ENCODE data around the gene TMX2.
A peak's percentile ranks its signal among the peaks of the same experiment; 100 is the strongest.

Gene TMX2

GRCh38 chr11:57712256-57713150 lies at the start of gene TMX2:
Gene TMX2 (plus strand): TSS chr11:57712593. CDS start chr11:57712619, 26 bp downstream.
- peak within 1 kb of the TSS; percentile 99 for H3K4me3 ChIP-seq (replicated peaks; ENCODE audit: low read depth, low read length)
- peak; percentile 92 for DNase-seq (ENCODE audit: extremely low read depth, insufficient read length)
- H3K27me3 ChIP-seq (replicated peaks; ENCODE audit: control insufficient read depth, insufficient read depth, low read length) = no peaks in the 10 kb centered on the region
- H3K36me3 ChIP-seq (ENCODE audit: control insufficient read depth, insufficient read depth, low read length) = no peaks in the 10 kb centered on the region
- TF ChIP-seq, protein P1, sequence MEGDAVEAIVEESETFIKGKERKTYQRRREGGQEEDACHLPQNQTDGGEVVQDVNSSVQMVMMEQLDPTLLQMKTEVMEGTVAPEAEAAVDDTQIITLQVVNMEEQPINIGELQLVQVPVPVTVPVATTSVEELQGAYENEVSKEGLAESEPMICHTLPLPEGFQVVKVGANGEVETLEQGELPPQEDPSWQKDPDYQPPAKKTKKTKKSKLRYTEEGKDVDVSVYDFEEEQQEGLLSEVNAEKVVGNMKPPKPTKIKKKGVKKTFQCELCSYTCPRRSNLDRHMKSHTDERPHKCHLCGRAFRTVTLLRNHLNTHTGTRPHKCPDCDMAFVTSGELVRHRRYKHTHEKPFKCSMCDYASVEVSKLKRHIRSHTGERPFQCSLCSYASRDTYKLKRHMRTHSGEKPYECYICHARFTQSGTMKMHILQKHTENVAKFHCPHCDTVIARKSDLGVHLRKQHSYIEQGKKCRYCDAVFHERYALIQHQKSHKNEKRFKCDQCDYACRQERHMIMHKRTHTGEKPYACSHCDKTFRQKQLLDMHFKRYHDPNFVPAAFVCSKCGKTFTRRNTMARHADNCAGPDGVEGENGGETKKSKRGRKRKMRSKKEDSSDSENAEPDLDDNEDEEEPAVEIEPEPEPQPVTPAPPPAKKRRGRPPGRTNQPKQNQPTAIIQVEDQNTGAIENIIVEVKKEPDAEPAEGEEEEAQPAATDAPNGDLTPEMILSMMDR (IDR thresholded peaks at IDR 0.05; ENCODE audit: insufficient read depth, low read length, poor library complexity, severe bottlenecking) = no peak

GRCh38 chr11:57662893-57663292 lies 49.5 kb upstream of the TMX2 start:
- Histone ChIP-seq H3K4me3 (replicated peaks; ENCODE audit: low read depth, low read length) (no peak overlapping the region), H3K27me3 (replicated peaks; ENCODE audit: control insufficient read depth, insufficient read depth, low read length) (no peaks in the 10 kb centered on the region), H3K36me3 (ENCODE audit: control insufficient read depth, insufficient read depth, low read length) (peaks cover 13% of the 10 kb centered on the region)
- no peak for DNase-seq (ENCODE audit: extremely low read depth, insufficient read length)
- TF ChIP-seq, protein P1 (IDR thresholded peaks at IDR 0.05; ENCODE audit: insufficient read depth, low read length, poor library complexity, severe bottlenecking) = peak; percentile 34

DNA sequence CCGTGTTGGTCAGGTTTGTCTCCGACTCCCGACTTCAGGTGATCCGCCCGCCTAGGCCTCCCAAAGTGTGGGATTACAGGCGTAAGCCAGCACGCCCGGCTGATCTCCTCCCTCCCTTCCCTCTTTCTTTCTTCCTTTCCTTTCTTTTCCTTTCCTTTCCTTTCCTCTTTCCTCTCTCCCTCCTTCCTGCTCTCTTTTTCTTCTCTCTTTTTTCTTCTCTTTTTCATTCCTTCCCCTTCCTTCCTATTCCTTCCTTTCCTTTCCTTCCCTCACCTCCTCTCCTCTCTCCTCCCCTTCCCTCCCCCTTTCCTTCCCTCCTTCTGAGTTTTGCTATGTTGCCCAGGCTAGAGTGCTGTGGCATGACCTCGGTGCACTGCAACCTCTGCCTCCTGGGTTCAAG lies 48.4 kb upstream of the TMX2 start:
- TF ChIP-seq, protein P1 (IDR thresholded peaks at IDR 0.05; ENCODE audit: insufficient read depth, low read length, poor library complexity, severe bottlenecking) = no peak
- DNase-seq (ENCODE audit: extremely low read depth, insufficient read length) = no peak
- no peaks in the 10 kb centered on the region for H3K27me3 ChIP-seq (replicated peaks; ENCODE audit: control insufficient read depth, insufficient read depth, low read length)
- no peak overlapping the region for H3K4me3 ChIP-seq (replicated peaks; ENCODE audit: low read depth, low read length)
- H3K36me3 ChIP-seq (ENCODE audit: control insufficient read depth, insufficient read depth, low read length) = peaks cover 13% of the 10 kb centered on the region

GRCh38 chr11:57667117-57667735 lies 45.2 kb upstream of the TMX2 start:
- TF ChIP-seq, protein P1 (IDR thresholded peaks at IDR 0.05; ENCODE audit: insufficient read depth, low read length, poor library complexity, severe bottlenecking) = no peak
- Histone ChIP-seq H3K27me3 (replicated peaks; ENCODE audit: control insufficient read depth, insufficient read depth, low read length) (no peaks in the 10 kb centered on the region), H3K4me3 (replicated peaks; ENCODE audit: low read depth, low read length) (peak overlapping the region; percentile 81), H3K36me3 (ENCODE audit: control insufficient read depth, insufficient read depth, low read length) (peaks cover 2% of the 10 kb centered on the region; the same call in 1 of the 2 replicates)
- peak; percentile 93 for DNase-seq (ENCODE audit: extremely low read depth, insufficient read length)

DNA sequence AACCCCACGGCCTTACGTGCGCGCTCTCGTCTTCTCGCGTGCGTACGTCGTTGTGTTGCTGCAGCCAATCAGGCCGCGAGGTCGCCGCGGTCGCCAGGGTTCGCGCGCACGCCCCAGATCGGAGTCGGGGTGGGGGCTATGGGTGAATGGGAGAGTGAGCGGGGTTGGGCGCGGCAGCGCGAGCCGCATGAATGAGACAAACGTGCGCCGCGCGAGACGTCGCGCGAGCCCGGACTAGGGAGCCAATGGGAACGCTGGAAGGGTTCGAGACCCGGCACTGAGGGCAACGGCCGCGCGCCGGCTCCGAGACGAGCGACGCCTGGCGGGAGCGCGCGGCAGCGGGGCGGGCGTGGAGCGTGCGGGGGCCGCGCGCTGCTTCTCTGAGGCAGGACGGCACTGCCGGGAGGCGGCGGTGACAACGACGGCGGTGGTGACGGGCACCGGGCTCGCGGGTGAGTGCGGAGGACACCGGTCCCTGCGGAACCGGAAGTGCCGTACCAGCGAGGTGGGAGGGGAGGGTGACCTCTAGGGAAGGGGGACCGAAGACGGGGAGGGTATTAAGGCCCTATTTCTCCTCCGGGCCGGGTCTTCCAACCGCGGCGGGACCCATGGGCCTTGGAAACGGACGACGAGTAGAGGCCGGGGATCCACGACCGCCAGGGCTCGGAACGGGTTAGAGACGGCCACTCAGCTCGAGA lies 44.5 kb upstream of the TMX2 start, which contains the start of gene ZDHHC5:
Gene ZDHHC5, plus strand, starts transcription at position 379 of the 698 bp plus-strand sequence. CDS start 4,977 bp downstream, outside the sequence.
- peaks cover 6% of the 10 kb centered on the region for H3K36me3 ChIP-seq (ENCODE audit: control insufficient read depth, insufficient read depth, low read length)
- DNase-seq (ENCODE audit: extremely low read depth, insufficient read length) = peak; percentile 100
- TF ChIP-seq, protein P1 (IDR thresholded peaks at IDR 0.05; ENCODE audit: insufficient read depth, low read length, poor library complexity, severe bottlenecking) = no peak
- no peaks in the 10 kb centered on the region for H3K27me3 ChIP-seq (replicated peaks; ENCODE audit: control insufficient read depth, insufficient read depth, low read length)
- peak within 1 kb of the TSS; percentile 81 for H3K4me3 ChIP-seq (replicated peaks; ENCODE audit: low read depth, low read length)
